Measurements from ENCODE around the gene CPEB3.

DNA sequence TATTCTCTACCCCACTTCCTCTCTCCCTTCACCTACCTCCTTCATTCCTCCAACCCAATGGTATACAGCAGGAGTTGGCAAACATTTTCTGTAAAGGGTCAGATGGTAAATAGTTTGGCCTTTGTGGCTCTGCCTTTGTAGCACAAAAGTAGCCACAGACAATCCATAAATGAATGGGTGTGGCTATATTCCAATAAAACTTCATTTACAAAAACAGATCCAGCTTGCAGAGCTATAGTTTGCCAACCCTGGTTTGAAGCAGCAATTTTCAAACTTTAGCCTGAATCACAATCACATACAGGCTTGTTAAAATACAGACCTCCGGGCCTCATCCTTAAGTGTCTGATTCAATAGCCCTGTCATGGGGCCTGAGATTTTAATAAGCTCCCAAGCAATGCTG is 110.5 kb downstream of the CPEB3 start:
- TF ChIP-seq, protein P1, sequence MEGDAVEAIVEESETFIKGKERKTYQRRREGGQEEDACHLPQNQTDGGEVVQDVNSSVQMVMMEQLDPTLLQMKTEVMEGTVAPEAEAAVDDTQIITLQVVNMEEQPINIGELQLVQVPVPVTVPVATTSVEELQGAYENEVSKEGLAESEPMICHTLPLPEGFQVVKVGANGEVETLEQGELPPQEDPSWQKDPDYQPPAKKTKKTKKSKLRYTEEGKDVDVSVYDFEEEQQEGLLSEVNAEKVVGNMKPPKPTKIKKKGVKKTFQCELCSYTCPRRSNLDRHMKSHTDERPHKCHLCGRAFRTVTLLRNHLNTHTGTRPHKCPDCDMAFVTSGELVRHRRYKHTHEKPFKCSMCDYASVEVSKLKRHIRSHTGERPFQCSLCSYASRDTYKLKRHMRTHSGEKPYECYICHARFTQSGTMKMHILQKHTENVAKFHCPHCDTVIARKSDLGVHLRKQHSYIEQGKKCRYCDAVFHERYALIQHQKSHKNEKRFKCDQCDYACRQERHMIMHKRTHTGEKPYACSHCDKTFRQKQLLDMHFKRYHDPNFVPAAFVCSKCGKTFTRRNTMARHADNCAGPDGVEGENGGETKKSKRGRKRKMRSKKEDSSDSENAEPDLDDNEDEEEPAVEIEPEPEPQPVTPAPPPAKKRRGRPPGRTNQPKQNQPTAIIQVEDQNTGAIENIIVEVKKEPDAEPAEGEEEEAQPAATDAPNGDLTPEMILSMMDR (IDR thresholded peaks at IDR 0.05), result no peak
- no peak for TF ChIP-seq POLR2A (IDR thresholded peaks at IDR 0.05)

Measured in testis (tissue), 2 donors.